EL (cell line): ENCODE results near the gene MEGF6.

Experiments used
- DNase-seq: peaks from one replicate; pipeline ENCODE4 v3.0.0-alpha.2; 2016

Gene MEGF6

GRCh38 chr1:3550511-3551289 is 60.6 kb downstream of the MEGF6 start:
- DNase-seq: no peak

GRCh38 chr1:3548895-3549294 is 62.4 kb downstream of the MEGF6 start:
- no peak for DNase-seq

GRCh38 chr1:3548156-3548893 is 63.0 kb downstream of the MEGF6 start:
- DNase-seq: peak; percentile 93

GRCh38 chr1:3547055-3548005 is 64.0 kb downstream of the MEGF6 start:
- no peak for DNase-seq

GRCh38 chr1:3546048-3546384 is 65.3 kb downstream of the MEGF6 start:
- DNase-seq: no peak

- peak; percentile 50 for DNase-seq
Observed at GRCh38 chr1:3545363-3546047, 65.8 kb downstream of the MEGF6 start.

- DNase-seq: no peak
Observed at GRCh38 chr1:3544040-3544977, 67.0 kb downstream of the MEGF6 start.

GRCh38 chr1:3543076-3544039 is 68.0 kb downstream of the MEGF6 start:
- DNase-seq: peak; percentile 99

GRCh38 chr1:3542676-3543075 is 68.6 kb downstream of the MEGF6 start:
- no peak for DNase-seq

- DNase-seq: no peak
Observed at GRCh38 chr1:3541936-3542335, 69.4 kb downstream of the MEGF6 start.

- no peak for DNase-seq
Observed at GRCh38 chr1:3541465-3541864, 69.8 kb downstream of the MEGF6 start.

GRCh38 chr1:3540876-3541275 is 70.4 kb downstream of the MEGF6 start:
- no peak for DNase-seq

- peak; percentile 36 for DNase-seq
Observed at GRCh38 chr1:3539707-3540425, 71.4 kb downstream of the MEGF6 start.

- no peak for DNase-seq
Observed at GRCh38 chr1:3537359-3537758, 73.9 kb downstream of the MEGF6 start.

GRCh38 chr1:3536420-3537195 is 74.7 kb downstream of the MEGF6 start:
- no peak for DNase-seq

GRCh38 chr1:3535732-3536131 is 75.6 kb downstream of the MEGF6 start:
- DNase-seq: no peak

GRCh38 chr1:3534803-3535637 is 76.3 kb downstream of the MEGF6 start:
- DNase-seq: no peak
